Measurements from ENCODE around the gene CRABP2. TPM values are rescaled to one million over a fixed set of nuclear protein-coding genes. Genes with fewer than 3 reads are reported as not detected.

CRABP2 gene
- total and polyA plus RNA-seq, 5 donors from 2014 or later: 5.1 TPM; not detected in 4

DNA sequence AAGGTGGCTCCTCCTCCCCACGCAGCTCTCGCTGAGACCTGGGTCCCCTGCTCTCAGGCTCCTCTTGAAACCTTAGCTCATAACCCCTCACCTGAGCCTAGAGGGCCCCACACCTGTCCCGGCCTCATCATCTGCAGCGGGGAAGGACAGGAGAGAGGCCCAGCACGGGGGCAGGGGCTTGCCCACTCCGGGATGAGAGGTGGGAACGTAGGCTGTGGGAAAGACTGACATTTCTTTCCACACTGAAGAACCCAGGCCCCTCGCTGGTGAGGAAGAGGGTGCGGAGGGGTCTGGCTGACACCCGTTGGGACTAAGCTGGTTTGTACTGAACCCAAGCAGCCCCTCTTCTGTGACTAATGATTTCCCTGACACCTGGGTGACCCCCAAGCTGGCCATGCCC lies 14.2 kb downstream of the CRABP2 start:
- Histone ChIP-seq H3K9me3 (ENCODE audit: control insufficient read depth in 2 of 2, low read length in 2 of 2) (no peaks in the 10 kb centered on the region), H3K36me3 (ENCODE audit: control insufficient read depth, insufficient read depth, low read length) (no peaks in the 10 kb centered on the region), H3K27ac (ENCODE audit: insufficient read depth, low read length, poor library complexity, severe bottlenecking) (no peak overlapping the region), H3K4me3 (ENCODE audit: low read depth, low read length) (no peak overlapping the region), H3K27me3 (ENCODE audit: control insufficient read depth, insufficient read depth, low read length) (peaks cover 7% of the 10 kb centered on the region), H3K4me1 (ENCODE audit: control insufficient read depth, insufficient read depth, low read length, poor library complexity, severe bottlenecking) (peaks cover 16% of the 10 kb centered on the region)
- no peak for ATAC-seq (ENCODE audit: low read depth in 2 of 2)
- H3K36me3 Mint-ChIP-seq: no peaks in the 10 kb centered on the region
- H3K9me3 Mint-ChIP-seq: no peaks in the 10 kb centered on the region
- H3K4me3 Mint-ChIP-seq: no peak overlapping the region
- peaks cover 0 to 28% (median 13%) of the 10 kb centered on the region in 4 donors for H3K4me1 Mint-ChIP-seq
- no peak for DNase-seq
- peaks cover 67% of the 10 kb centered on the region for H3K27me3 Mint-ChIP-seq
- H3K27ac Mint-ChIP-seq: no peak overlapping the region

DNA sequence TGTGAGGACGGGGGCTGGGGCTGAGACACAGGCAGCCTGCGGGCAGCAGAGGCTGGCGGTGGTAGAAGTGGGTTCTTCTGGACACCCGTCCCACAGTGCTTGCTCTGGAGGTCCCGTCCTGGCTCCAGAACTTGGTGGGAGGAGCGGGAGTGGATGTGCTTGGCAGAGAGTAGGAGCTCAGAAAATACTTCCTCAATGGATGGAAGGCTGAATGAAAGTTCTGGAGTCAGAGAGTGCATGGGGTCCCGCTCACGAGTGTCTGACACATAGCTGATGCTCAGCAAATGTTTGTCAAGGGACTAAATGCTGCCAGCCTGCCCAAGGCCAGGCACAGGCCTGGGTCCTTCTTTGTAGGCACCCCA lies 14.7 kb downstream of the CRABP2 start:
- peaks cover 70% of the 10 kb centered on the region for H3K27me3 Mint-ChIP-seq
- DNase-seq: no peak
- no peaks in the 10 kb centered on the region for H3K36me3 ChIP-seq (ENCODE audit: control insufficient read depth, insufficient read depth, low read length)
- H3K36me3 Mint-ChIP-seq: no peaks in the 10 kb centered on the region
- no peaks in the 10 kb centered on the region for H3K9me3 Mint-ChIP-seq
- H3K4me3 ChIP-seq (ENCODE audit: low read depth, low read length): no peak overlapping the region
- no peak overlapping the region for H3K4me3 Mint-ChIP-seq
- no peak for ATAC-seq (ENCODE audit: low read depth in 2 of 2)
- H3K9me3 ChIP-seq (ENCODE audit: control insufficient read depth in 2 of 2, low read length in 2 of 2): no peaks in the 10 kb centered on the region
- peaks cover 0 to 28% (median 13%) of the 10 kb centered on the region in 4 donors for H3K4me1 Mint-ChIP-seq
- H3K27ac Mint-ChIP-seq: no peak overlapping the region
- H3K27me3 ChIP-seq (ENCODE audit: control insufficient read depth, insufficient read depth, low read length): peaks cover 7% of the 10 kb centered on the region
- H3K4me1 ChIP-seq (ENCODE audit: control insufficient read depth, insufficient read depth, low read length, poor library complexity, severe bottlenecking): peaks cover 16% of the 10 kb centered on the region
- H3K27ac ChIP-seq (ENCODE audit: insufficient read depth, low read length, poor library complexity, severe bottlenecking): no peak overlapping the region

DNA sequence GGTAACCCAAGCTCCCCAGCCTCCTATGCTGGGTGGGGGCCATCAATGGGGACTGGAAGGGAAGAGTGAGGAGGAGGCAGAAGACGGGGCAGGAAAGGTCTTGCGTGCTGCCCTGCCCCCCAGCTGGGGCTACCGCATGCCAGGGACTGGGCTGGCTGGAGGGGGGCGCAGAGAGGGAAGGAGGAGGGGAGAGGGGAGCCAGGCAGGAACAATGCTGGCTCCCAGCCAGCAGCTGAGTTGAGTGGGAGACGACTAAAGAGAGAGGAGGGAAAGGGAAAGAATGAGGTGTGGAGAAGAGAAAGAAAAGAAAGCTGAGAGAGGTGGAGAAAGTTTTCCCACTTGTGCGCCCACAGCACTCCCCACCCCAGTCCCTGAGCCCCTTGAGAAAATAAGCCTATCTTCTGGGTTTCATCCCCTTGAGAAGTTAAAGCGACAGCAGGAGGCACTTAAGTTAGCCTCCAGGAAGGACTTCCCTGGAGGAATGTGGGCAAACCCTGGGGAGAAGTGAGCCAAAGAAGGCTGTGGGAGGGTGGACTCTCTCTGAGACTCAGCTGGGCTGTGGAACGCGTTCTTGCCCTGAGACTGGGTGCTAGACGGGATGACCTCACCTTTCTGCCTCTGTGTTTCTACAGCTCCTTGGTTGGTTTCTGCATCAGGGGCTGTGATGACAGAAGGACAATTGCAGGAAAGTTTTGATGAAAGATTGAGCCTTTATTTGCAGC lies 15.3 kb downstream of the CRABP2 start:
- no peaks in the 10 kb centered on the region for H3K9me3 Mint-ChIP-seq
- H3K4me3 Mint-ChIP-seq: no peak overlapping the region
- H3K36me3 Mint-ChIP-seq: no peaks in the 10 kb centered on the region
- peaks cover 73% of the 10 kb centered on the region for H3K27me3 Mint-ChIP-seq
- ATAC-seq (ENCODE audit: low read depth in 2 of 2) (no peak), DNase-seq (no peak)
- no peaks in the 10 kb centered on the region for H3K36me3 ChIP-seq (ENCODE audit: control insufficient read depth, insufficient read depth, low read length)
- no peaks in the 10 kb centered on the region for H3K9me3 ChIP-seq (ENCODE audit: control insufficient read depth in 2 of 2, low read length in 2 of 2)
- no peak overlapping the region for H3K27ac ChIP-seq (ENCODE audit: insufficient read depth, low read length, poor library complexity, severe bottlenecking)
- H3K27me3 ChIP-seq (ENCODE audit: control insufficient read depth, insufficient read depth, low read length): peaks cover 7% of the 10 kb centered on the region
- peaks cover 16% of the 10 kb centered on the region for H3K4me1 ChIP-seq (ENCODE audit: control insufficient read depth, insufficient read depth, low read length, poor library complexity, severe bottlenecking)
- H3K4me3 ChIP-seq (ENCODE audit: low read depth, low read length): no peak overlapping the region
- H3K4me1 Mint-ChIP-seq: peaks cover 0 to 28% (median 13%) of the 10 kb centered on the region in 4 donors
- no peak overlapping the region for H3K27ac Mint-ChIP-seq

DNA sequence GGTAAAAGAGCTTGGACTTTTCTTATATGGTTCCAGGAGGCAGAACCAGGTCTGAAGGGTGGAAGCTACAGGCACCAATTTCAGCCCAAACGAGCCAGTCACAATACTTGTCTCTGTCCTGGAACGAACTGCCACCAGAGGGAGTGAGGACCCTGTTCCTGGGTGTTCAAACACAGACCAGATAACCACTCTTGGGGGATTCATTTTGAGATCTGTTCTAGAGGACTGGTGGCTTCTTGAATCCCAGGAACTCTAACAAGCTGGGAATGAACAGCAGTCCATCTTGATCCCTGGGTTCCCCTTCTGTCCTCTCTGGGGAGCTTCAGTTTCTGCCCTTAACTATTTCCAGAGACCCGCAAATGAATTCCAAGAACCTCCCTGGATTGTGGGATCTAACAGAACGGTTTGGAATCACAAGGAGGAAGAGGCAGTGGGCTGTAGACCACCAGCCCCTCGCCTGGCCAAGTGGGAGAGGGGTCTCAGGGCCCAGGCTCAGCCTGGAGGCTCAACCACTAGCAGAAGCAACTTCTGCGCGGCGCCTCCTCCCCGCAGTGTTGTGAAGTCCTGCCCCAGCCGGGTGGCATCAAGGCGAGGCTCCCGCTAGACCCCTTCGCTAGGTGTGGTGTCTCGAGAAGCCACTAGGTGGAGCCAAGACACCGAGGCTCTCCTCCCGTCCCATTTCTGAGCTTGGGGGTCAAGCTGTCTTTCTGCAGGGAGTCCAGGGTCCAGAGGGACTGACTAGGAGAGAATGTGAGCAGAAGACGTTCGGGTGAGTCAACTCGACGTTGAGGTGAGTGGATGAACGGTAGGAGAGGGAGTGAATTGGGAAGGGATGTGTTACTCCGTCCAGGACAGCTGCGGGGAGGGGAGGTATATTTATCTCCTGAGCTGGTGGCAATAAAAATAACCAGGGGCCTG lies 16.1 kb downstream of the CRABP2 start:
- H3K27me3 ChIP-seq (ENCODE audit: control insufficient read depth, insufficient read depth, low read length): peaks cover 7% of the 10 kb centered on the region

DNA sequence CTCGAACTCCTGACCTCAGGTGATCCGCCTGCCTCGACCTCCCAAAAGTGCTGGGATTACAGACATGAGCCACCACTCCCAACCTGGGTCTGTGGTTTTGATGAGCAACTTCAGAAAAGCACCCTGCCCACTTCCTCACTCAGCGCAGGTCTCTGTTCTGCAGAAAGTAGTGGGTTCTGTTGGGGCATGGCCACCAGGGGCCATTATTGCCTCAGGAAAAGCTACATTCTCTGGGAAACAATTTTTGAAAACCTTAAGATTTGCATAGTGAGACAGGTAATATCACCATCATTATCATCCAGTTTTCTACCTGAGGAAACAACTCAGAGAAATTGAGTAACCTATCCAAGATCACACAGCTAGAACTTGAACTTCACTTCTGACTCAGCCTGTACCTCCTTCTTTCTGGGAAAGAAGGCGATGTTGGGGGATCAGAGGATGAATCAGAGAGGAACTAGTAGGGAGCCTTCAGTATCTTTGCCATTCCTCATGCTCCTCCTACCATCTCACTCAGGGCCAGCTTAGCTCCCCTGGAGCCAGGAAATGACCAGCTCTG lies 21.1 kb downstream of the CRABP2 start:
- no peaks in the 10 kb centered on the region for H3K9me3 ChIP-seq (ENCODE audit: control insufficient read depth in 2 of 2, low read length in 2 of 2)
- peaks cover 2% of the 10 kb centered on the region for H3K4me1 ChIP-seq (ENCODE audit: control insufficient read depth, insufficient read depth, low read length, poor library complexity, severe bottlenecking)
- ATAC-seq (ENCODE audit: low read depth in 2 of 2): peak; percentile 57 to 68
- H3K36me3 ChIP-seq (ENCODE audit: control insufficient read depth, insufficient read depth, low read length): no peaks in the 10 kb centered on the region
- peaks cover 19% of the 10 kb centered on the region for H3K27me3 ChIP-seq (ENCODE audit: control insufficient read depth, insufficient read depth, low read length)
- H3K4me3 Mint-ChIP-seq: no peak overlapping the region
- H3K36me3 Mint-ChIP-seq: no peaks in the 10 kb centered on the region
- no peak overlapping the region for H3K4me3 ChIP-seq (ENCODE audit: low read depth, low read length)
- peak in 1 of 3 donors; percentile 54 for DNase-seq
- peaks cover 70% of the 10 kb centered on the region for H3K27me3 Mint-ChIP-seq
- H3K9me3 Mint-ChIP-seq: no peaks in the 10 kb centered on the region
- no peak overlapping the region for H3K27ac ChIP-seq (ENCODE audit: insufficient read depth, low read length, poor library complexity, severe bottlenecking)
- H3K4me1 Mint-ChIP-seq: peaks cover 0 to 15% (median 6%) of the 10 kb centered on the region in 4 donors
- H3K27ac Mint-ChIP-seq: no peak overlapping the region

More for the DNA sequence above, 16.1 kb downstream of the CRABP2 start:
- Mint-ChIP-seq H3K4me3 (peak overlapping the region in 1 of 4 donors; percentile 67), H3K36me3 (no peaks in the 10 kb centered on the region), H3K27me3 (peaks cover 67% of the 10 kb centered on the region), H3K27ac (no peak overlapping the region), H3K9me3 (no peaks in the 10 kb centered on the region), H3K4me1 (peaks cover 0 to 31% (median 10%) of the 10 kb centered on the region in 4 donors)
- peak; percentile 91 to 92 for ATAC-seq (ENCODE audit: low read depth in 2 of 2)
- Histone ChIP-seq H3K4me3 (ENCODE audit: low read depth, low read length) (no peak overlapping the region), H3K27ac (ENCODE audit: insufficient read depth, low read length, poor library complexity, severe bottlenecking) (no peak overlapping the region), H3K4me1 (ENCODE audit: control insufficient read depth, insufficient read depth, low read length, poor library complexity, severe bottlenecking) (peaks cover 16% of the 10 kb centered on the region), H3K9me3 (ENCODE audit: control insufficient read depth in 2 of 2, low read length in 2 of 2) (no peaks in the 10 kb centered on the region), H3K36me3 (ENCODE audit: control insufficient read depth, insufficient read depth, low read length) (no peaks in the 10 kb centered on the region)
- peak; percentile 65 to 78 (median 76) for DNase-seq

DNA sequence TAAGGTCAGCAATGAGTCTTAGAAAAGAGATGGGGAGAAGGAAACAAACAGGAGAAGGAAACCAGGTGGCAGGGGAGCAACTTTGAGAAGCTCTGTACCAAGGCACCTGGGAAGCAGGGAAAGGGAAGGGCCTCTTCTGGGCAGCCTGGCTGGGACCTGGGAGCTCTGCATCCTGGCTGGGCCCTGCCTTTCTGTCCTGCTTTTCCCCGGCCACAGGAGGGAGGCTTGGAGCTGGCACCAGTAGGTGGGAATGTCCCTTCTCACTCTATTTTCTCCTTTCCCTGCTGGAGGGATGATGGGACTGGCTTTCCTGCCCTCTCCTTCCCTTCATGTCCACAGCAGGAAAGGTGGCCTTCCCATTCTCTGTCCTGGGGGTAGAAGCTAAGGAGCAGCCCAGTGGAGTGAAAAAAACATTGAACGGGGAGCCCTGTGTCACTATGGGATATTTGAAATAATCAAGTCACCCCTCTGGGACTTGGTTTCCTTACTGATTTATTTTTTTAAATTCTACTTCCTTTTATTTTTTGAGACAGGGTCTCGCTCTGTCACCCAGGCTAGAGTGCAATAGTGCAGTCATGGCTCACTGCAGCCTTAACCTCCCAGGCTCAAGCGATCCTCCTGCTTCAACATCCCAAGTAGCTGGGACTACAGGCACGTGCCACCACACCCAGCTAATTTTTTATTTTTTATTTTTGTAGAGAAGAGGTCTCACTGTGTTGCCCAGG lies 23.1 kb downstream of the CRABP2 start:
- no peaks in the 10 kb centered on the region for H3K9me3 ChIP-seq (ENCODE audit: control insufficient read depth in 2 of 2, low read length in 2 of 2)
- no peak overlapping the region for H3K27ac Mint-ChIP-seq
- no peak overlapping the region for H3K4me3 Mint-ChIP-seq
- H3K36me3 Mint-ChIP-seq: no peaks in the 10 kb centered on the region
- no peak for DNase-seq
- H3K27ac ChIP-seq (ENCODE audit: insufficient read depth, low read length, poor library complexity, severe bottlenecking): no peak overlapping the region
- H3K27me3 ChIP-seq (ENCODE audit: control insufficient read depth, insufficient read depth, low read length): peaks cover 33% of the 10 kb centered on the region
- no peak for ATAC-seq (ENCODE audit: low read depth in 2 of 2)
- peaks cover 4 to 26% (median 13%) of the 10 kb centered on the region in 4 donors for H3K4me1 Mint-ChIP-seq
- peaks cover 8% of the 10 kb centered on the region for H3K4me1 ChIP-seq (ENCODE audit: control insufficient read depth, insufficient read depth, low read length, poor library complexity, severe bottlenecking)
- H3K9me3 Mint-ChIP-seq: no peaks in the 10 kb centered on the region
- H3K36me3 ChIP-seq (ENCODE audit: control insufficient read depth, insufficient read depth, low read length): no peaks in the 10 kb centered on the region
- peaks cover 78% of the 10 kb centered on the region for H3K27me3 Mint-ChIP-seq
- H3K4me3 ChIP-seq (ENCODE audit: low read depth, low read length): no peak overlapping the region

DNA sequence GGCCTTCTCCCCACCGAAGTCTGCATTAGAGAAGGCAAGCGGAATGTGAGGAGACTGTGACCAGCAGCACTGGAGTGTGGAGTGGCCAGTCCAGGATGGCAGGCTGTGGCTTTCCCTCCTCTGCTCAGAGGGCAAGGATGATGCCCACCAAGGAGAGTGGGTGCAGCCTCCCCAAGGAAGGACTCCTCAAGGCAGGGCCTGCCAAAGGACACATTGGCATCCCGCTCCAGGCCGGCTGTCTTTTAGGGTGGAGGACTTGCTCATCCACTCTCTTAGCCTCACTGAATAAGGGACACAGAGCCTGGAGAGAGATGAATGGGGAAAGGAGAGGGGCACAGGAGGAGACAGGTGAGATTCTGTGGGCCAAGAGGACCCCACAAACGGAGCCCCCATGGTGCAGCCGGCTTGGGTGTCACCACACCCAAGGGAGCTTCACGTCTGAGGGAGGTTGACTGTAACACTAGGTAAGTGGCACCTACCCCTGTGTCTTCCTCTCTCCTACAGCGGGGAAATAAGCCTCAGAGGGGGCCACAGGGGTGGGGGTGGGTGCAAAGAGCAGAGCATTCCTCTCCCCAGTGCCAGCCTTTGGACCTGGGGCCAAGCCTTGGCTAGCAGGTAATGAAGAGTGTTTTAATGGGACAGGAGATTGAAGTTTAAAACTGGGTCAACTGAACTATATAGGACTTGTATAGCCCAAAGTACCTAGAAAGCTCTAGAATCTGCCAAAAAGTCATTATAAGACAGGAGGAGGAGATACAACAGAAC lies 24.0 kb downstream of the CRABP2 start:
- H3K4me3 Mint-ChIP-seq: peak overlapping the region in 1 of 4 donors; percentile 35
- DNase-seq (no peak), ATAC-seq (ENCODE audit: low read depth in 2 of 2) (no peak)
- H3K36me3 Mint-ChIP-seq: no peaks in the 10 kb centered on the region
- H3K36me3 ChIP-seq (ENCODE audit: control insufficient read depth, insufficient read depth, low read length): no peaks in the 10 kb centered on the region
- H3K27ac ChIP-seq (ENCODE audit: insufficient read depth, low read length, poor library complexity, severe bottlenecking): no peak overlapping the region
- H3K4me1 ChIP-seq (ENCODE audit: control insufficient read depth, insufficient read depth, low read length, poor library complexity, severe bottlenecking): peaks cover 10% of the 10 kb centered on the region
- H3K4me3 ChIP-seq (ENCODE audit: low read depth, low read length): no peak overlapping the region
- peaks cover 4 to 29% (median 13%) of the 10 kb centered on the region in 4 donors for H3K4me1 Mint-ChIP-seq
- H3K9me3 ChIP-seq (ENCODE audit: control insufficient read depth in 2 of 2, low read length in 2 of 2): no peaks in the 10 kb centered on the region
- H3K27ac Mint-ChIP-seq: peak overlapping the region in 1 of 3 donors; percentile 1
- peaks cover 78% of the 10 kb centered on the region for H3K27me3 Mint-ChIP-seq
- H3K9me3 Mint-ChIP-seq: no peaks in the 10 kb centered on the region
- peaks cover 33% of the 10 kb centered on the region for H3K27me3 ChIP-seq (ENCODE audit: control insufficient read depth, insufficient read depth, low read length)
